Right atrium auricular region (tissue), 2 donors: ENCODE measurements around the gene C3orf33. TPM values are rescaled to one million over a fixed set of nuclear protein-coding genes. Genes with fewer than 3 reads are reported as not detected.
A peak's percentile ranks its signal among the peaks of the same experiment; 100 is the strongest.

Source experiments
- DNase-seq: peaks from one replicate; pipeline ENCODE4 v3.0.0-alpha.2; 2019; ENCODE audit warnings: low spot score
- H3K27ac ChIP-seq, 2 donors: fragments of 200-600 bp; sonication (generic); 1 replicate in 1 of 2; 2 replicates in 1 of 2; pipeline ENCODE4 v1.5.1; 2016 to 2019
- H3K27me3 ChIP-seq, 2 donors: fragments of 200-600 bp; sonication (generic); one replicate each; pipeline versions ENCODE4 v1.5.1 to v1.6.0; 2017 to 2019
- H3K36me3 ChIP-seq: fragments of 200-600 bp; sonication (generic); one replicate; pipeline ENCODE4 v1.5.1; 2016
- H3K4me1 ChIP-seq, 2 donors: fragments of 200-600 bp; sonication (generic); one replicate each; pipeline versions ENCODE4 v1.5.1 to v1.6.0; 2017 to 2019
- H3K4me3 ChIP-seq, 2 donors: fragments of 200-600 bp; sonication (generic); 1 replicate in 1 of 2; 2 replicates in 1 of 2; pipeline ENCODE4 v1.5.1; 2017 to 2019; ENCODE audit warnings: mild to moderate bottlenecking in 1 of 2, moderate library complexity in 1 of 2
- H3K9me3 ChIP-seq, 2 donors: fragments of 200-600 bp; sonication (generic); one replicate each; pipeline ENCODE4 v1.5.1; 2019
- total RNA-seq, 2 donors: library from RNA; depleted of rRNA; stranded (reverse); fragments of >200 nt; gene quantifications; one replicate each; pipeline ENCODE4 v1.1.0, GENCODE V29; 2016
- TF ChIP-seq, protein P1 (sequence below), 2 donors: fragments of 200-600 bp; sonication (generic); IDR thresholded peaks; one replicate each; pipeline ENCODE4 v1.5.1; 2019; ENCODE audit warnings: antibody characterized with exemption in 2 of 2

The C3orf33 gene
- total RNA-seq, 2 donors from 2014 or later, result 5.3 to 9.4 TPM

DNA sequence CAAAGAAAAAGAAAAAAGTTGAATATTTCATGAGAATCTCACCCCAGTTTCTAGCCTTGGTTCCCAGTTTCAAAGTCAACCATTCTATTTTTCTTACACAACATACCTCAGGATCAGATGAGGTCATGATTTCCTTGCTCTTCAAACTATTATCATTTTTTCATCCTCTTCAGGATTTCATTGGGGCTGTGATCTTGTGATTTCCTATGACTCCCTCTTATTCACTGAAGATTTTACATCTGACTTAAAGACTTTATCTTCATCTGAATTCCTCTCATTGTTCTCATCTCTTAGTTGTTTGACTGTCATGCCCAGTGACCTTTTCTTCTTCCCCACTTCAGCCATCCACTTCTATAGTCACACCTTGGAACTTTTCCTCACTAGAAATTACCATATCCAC is 3.1 kb upstream of the C3orf33 start:
- peaks cover 0 to 6% of the 10 kb centered on the region in 2 donors for H3K4me1 ChIP-seq

DNA sequence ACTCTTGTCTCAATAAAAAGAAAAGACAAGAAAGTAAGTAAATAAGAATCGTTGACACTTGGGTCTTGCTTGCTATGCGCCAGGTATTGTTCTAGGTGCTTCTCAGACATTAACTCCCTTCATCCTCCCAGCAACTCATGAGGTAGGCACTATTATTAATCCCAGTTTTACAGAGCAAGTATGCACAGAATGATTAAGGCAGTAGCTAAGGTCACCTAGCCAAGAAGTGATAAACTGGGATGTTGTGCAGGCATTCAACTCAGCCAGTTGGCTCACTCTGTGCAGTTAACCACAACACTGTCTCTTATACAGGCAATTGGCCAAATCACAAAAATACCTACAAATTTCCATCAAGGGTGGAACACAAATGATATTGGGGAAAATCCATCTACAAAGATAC is 1.7 kb upstream of the C3orf33 start:
- H3K4me1 ChIP-seq, result peaks cover 0 to 6% of the 10 kb centered on the region in 2 donors
- no peak for DNase-seq
- no peaks in the 10 kb centered on the region for H3K36me3 ChIP-seq
- H3K4me3 ChIP-seq, result no peak overlapping the region
- TF ChIP-seq, protein P1, sequence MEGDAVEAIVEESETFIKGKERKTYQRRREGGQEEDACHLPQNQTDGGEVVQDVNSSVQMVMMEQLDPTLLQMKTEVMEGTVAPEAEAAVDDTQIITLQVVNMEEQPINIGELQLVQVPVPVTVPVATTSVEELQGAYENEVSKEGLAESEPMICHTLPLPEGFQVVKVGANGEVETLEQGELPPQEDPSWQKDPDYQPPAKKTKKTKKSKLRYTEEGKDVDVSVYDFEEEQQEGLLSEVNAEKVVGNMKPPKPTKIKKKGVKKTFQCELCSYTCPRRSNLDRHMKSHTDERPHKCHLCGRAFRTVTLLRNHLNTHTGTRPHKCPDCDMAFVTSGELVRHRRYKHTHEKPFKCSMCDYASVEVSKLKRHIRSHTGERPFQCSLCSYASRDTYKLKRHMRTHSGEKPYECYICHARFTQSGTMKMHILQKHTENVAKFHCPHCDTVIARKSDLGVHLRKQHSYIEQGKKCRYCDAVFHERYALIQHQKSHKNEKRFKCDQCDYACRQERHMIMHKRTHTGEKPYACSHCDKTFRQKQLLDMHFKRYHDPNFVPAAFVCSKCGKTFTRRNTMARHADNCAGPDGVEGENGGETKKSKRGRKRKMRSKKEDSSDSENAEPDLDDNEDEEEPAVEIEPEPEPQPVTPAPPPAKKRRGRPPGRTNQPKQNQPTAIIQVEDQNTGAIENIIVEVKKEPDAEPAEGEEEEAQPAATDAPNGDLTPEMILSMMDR (IDR thresholded peaks at IDR 0.05), result no peak
- H3K27me3 ChIP-seq, result no peaks in the 10 kb centered on the region
- H3K27ac ChIP-seq, result no peak overlapping the region
- no peaks in the 10 kb centered on the region for H3K9me3 ChIP-seq

More for the DNA sequence above, 3.1 kb upstream of the C3orf33 start:
- Histone ChIP-seq H3K36me3 (no peaks in the 10 kb centered on the region), H3K9me3 (no peaks in the 10 kb centered on the region), H3K4me3 (no peak overlapping the region), H3K27ac (no peak overlapping the region), H3K27me3 (no peaks in the 10 kb centered on the region)
- DNase-seq, result no peak
- TF ChIP-seq, protein P1 (IDR thresholded peaks at IDR 0.05), result no peak

DNA sequence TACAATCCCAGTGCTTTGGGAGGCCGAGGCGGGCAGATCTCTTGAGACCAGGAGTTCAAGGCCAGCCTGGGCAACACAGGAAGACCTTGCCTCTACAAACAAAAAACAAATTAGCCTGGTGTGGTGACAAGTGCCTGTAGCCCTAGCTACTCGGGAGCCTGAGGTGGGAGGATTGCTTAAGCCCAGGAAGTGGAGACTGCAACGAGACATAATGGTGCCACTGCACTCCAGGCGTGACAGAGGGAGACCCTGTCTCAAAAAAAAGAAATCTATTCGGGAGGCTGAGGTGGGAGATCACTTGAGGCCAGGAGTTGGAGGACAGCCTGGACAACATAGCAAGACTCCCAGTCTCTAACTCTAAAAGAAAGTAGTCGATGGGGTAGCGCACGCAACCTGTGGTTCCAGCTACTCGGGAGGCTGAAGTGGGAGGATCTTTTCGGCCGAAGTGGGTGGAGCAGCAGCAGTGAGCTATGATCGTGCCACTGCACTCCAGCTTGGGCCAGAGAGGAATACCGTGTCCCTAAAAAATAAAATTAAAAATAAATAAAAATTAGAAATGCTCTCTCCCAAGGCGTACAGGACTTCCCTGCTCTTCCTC is 775 bp downstream of the C3orf33 start:
- Histone ChIP-seq H3K36me3 (no peaks in the 10 kb centered on the region), H3K4me3 (peak overlapping the region; percentile 71 to 85), H3K4me1 (peaks cover 0 to 6% of the 10 kb centered on the region in 2 donors), H3K27ac (peak overlapping the region; percentile 86 to 93), H3K27me3 (no peaks in the 10 kb centered on the region), H3K9me3 (no peaks in the 10 kb centered on the region)
- peak; percentile 60 for DNase-seq
- TF ChIP-seq, protein P1 (IDR thresholded peaks at IDR 0.05), result no peak

DNA sequence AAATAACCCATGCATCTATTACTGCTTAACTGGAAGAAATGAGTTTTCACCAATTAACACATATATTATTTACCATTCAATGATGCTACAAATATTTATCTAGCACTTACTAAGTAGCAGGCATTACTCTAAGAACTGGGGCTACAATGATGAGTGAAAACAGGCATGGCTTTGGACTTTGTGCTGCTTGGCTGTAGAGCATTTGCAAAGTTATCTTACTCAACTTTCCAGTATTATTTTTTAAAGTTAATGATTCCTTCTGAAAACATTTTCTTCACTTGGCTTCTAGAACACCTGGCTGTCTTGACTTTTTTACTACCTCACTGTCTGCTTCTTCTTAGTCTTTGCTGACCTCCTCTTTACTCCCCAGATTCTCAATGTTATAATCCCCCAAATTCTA is 1.8 kb downstream of the C3orf33 start:
- Histone ChIP-seq H3K36me3 (peaks cover 2% of the 10 kb centered on the region), H3K27ac (no peak overlapping the region), H3K9me3 (no peaks in the 10 kb centered on the region), H3K4me1 (peaks cover 0 to 6% of the 10 kb centered on the region in 2 donors), H3K27me3 (no peaks in the 10 kb centered on the region), H3K4me3 (no peak overlapping the region)
- TF ChIP-seq, protein P1 (IDR thresholded peaks at IDR 0.05), result no peak
- no peak for DNase-seq

- no peaks in the 10 kb centered on the region for H3K4me1 ChIP-seq
These were observed 13.5 kb downstream of the C3orf33 start for GRCh38 chr3:155792532-155792931.

More at GRCh38 chr3:155792532-155792931, 13.5 kb downstream of the C3orf33 start:
- DNase-seq, result no peak
- no peaks in the 10 kb centered on the region for H3K27me3 ChIP-seq
- H3K4me3 ChIP-seq, result no peak overlapping the region
- TF ChIP-seq, protein P1 (IDR thresholded peaks at IDR 0.05), result no peak
- no peak overlapping the region for H3K27ac ChIP-seq
- H3K36me3 ChIP-seq, result no peaks in the 10 kb centered on the region
- H3K9me3 ChIP-seq, result no peaks in the 10 kb centered on the region
